ENCODE results near the gene FHAD1.

GRCh38 chr1:15336866-15337265 lies 89.8 kb downstream of the FHAD1 start:
- no peak for TF ChIP-seq CTCF (conservative IDR thresholded peaks at IDR 0.05; ENCODE audit: low read length)
- no peak for TF ChIP-seq EZH2phosphoT487 (IDR thresholded peaks at IDR 0.05; ENCODE audit: borderline replicate concordance, low read depth, low read length)
